Measurements from ENCODE around the gene TRMT1.

GRCh38 chr19:13104848-13105711 is 11.5 kb downstream of the TRMT1 start:
- TF ChIP-seq, protein P1, sequence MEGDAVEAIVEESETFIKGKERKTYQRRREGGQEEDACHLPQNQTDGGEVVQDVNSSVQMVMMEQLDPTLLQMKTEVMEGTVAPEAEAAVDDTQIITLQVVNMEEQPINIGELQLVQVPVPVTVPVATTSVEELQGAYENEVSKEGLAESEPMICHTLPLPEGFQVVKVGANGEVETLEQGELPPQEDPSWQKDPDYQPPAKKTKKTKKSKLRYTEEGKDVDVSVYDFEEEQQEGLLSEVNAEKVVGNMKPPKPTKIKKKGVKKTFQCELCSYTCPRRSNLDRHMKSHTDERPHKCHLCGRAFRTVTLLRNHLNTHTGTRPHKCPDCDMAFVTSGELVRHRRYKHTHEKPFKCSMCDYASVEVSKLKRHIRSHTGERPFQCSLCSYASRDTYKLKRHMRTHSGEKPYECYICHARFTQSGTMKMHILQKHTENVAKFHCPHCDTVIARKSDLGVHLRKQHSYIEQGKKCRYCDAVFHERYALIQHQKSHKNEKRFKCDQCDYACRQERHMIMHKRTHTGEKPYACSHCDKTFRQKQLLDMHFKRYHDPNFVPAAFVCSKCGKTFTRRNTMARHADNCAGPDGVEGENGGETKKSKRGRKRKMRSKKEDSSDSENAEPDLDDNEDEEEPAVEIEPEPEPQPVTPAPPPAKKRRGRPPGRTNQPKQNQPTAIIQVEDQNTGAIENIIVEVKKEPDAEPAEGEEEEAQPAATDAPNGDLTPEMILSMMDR (IDR thresholded peaks at IDR 0.05) = peak in 1 of 3 experiments; percentile 0
- no peak for TF ChIP-seq POLR2A (IDR thresholded peaks at IDR 0.05)
